Uterus (tissue), 2 donors: ENCODE measurements around the gene FANCF.

Experiments
- CTCF ChIP-seq, 4 experiments: fragments of 200-600 bp in 2 of 4; fragments of 450-650 bp in 2 of 4; sonication (generic) in 2 of 4; IDR thresholded peaks; one replicate each; pipeline ENCODE4 v1.5.1; 2016 to 2019; ENCODE audit warnings: antibody characterized with exemption in 4 of 4, mild to moderate bottlenecking in 2 of 4, moderate library complexity in 1 of 4
- POLR2A ChIP-seq, 2 donors: fragments of 450-650 bp; IDR thresholded peaks; one replicate each; pipeline ENCODE4 v1.6.1; 2016; ENCODE audit warnings: antibody characterized with exemption in 2 of 2, mild to moderate bottlenecking in 1 of 2, moderate library complexity in 1 of 2

- no peak for TF ChIP-seq CTCF (IDR thresholded peaks at IDR 0.05)
- no peak for TF ChIP-seq POLR2A (IDR thresholded peaks at IDR 0.05)
Observed at GRCh38 chr11:22659783-22660182, 34.2 kb upstream of the FANCF start.
